Gastrocnemius medialis (tissue), 4 donors: ENCODE results near the gene MEDAG.

Experiments
- POLR2A ChIP-seq, 2 donors: fragments of 450-650 bp; IDR thresholded peaks; one replicate each; pipeline ENCODE4 v1.6.1; 2017; ENCODE audit warnings: antibody characterized with exemption in 2 of 2, mild to moderate bottlenecking in 2 of 2, moderate library complexity in 2 of 2
- TF ChIP-seq, protein P1 (sequence below), 5 experiments: fragments of 450-650 bp in 3 of 5; fragments of 200-600 bp in 2 of 5; sonication (generic) in 2 of 5; IDR thresholded peaks in 4 of 5; conservative IDR thresholded peaks in 1 of 5; 1 replicate in 4 of 5; 2 replicates in 1 of 5; pipeline ENCODE4 v1.5.1; 2016 to 2019; ENCODE audit warnings: antibody characterized with exemption in 5 of 5, mild to moderate bottlenecking in 3 of 5, moderate library complexity in 3 of 5

- TF ChIP-seq, protein P1, sequence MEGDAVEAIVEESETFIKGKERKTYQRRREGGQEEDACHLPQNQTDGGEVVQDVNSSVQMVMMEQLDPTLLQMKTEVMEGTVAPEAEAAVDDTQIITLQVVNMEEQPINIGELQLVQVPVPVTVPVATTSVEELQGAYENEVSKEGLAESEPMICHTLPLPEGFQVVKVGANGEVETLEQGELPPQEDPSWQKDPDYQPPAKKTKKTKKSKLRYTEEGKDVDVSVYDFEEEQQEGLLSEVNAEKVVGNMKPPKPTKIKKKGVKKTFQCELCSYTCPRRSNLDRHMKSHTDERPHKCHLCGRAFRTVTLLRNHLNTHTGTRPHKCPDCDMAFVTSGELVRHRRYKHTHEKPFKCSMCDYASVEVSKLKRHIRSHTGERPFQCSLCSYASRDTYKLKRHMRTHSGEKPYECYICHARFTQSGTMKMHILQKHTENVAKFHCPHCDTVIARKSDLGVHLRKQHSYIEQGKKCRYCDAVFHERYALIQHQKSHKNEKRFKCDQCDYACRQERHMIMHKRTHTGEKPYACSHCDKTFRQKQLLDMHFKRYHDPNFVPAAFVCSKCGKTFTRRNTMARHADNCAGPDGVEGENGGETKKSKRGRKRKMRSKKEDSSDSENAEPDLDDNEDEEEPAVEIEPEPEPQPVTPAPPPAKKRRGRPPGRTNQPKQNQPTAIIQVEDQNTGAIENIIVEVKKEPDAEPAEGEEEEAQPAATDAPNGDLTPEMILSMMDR (IDR thresholded peaks at IDR 0.05 in 4 of 5, conservative IDR thresholded peaks at IDR 0.05 in 1 of 5), result no peak
- TF ChIP-seq POLR2A (IDR thresholded peaks at IDR 0.05), result no peak
Measured at GRCh38 chr13:30900436-30900835, 5.6 kb upstream of the MEDAG start.
